Chondrocyte (in vitro differentiated cells): ENCODE data around the gene G6PC3. TPM values are rescaled to one million over a fixed set of nuclear protein-coding genes. Genes with fewer than 3 reads are reported as not detected.

Experiments
- DNase-seq: peaks from one replicate; pipeline ENCODE4 v3.0.0; 2021; ENCODE audit warnings: mixed read lengths, low spot score
- H3K27ac Mint-ChIP-seq: one replicate; pipeline ENCODE4 v1.8.0; 2021; ENCODE audit warnings: mild to moderate bottlenecking, moderate library complexity, mixed read lengths; ENCODE audit not compliant: unreplicated experiment
- H3K27me3 Mint-ChIP-seq: 2 replicates; pipeline ENCODE4 v1.8.0; 2021; ENCODE audit warnings: low read depth, mixed read lengths
- H3K36me3 Mint-ChIP-seq: 2 replicates; pipeline ENCODE4 v1.8.0; 2021; ENCODE audit warnings: low read depth, mixed read lengths
- H3K4me1 Mint-ChIP-seq: 2 replicates; pipeline ENCODE4 v1.8.0; 2021; ENCODE audit warnings: low read depth, mild to moderate bottlenecking, mixed read lengths
- H3K4me3 Mint-ChIP-seq: one replicate; pipeline ENCODE4 v1.8.0; 2021; ENCODE audit warnings: mild to moderate bottlenecking, moderate library complexity, mixed read lengths; ENCODE audit not compliant: unreplicated experiment
- H3K9me3 Mint-ChIP-seq: 2 replicates; pipeline ENCODE4 v1.8.0; 2021; ENCODE audit warnings: low read depth, mixed read lengths
- CTCF ChIP-seq: fragments of 200-600 bp; sonication (generic); IDR thresholded peaks from 2 replicates; pipeline ENCODE4 v1.5.0; 2021; ENCODE audit warnings: antibody characterized with exemption, mild to moderate bottlenecking, moderate library complexity
- total RNA-seq: library from RNA; stranded (reverse); gene quantifications from 3 replicates; pipeline ENCODE4 v1.2.1, GENCODE V29; 2021

G6PC3 gene
- total RNA-seq, 1 donor from 2014 or later = 59.2 TPM

- H3K27me3 Mint-ChIP-seq = no peaks in the 10 kb centered on the region
- H3K4me3 Mint-ChIP-seq = no peak overlapping the region
- no peak overlapping the region for H3K27ac Mint-ChIP-seq
- peaks cover 23% of the 10 kb centered on the region for H3K4me1 Mint-ChIP-seq
- no peak for DNase-seq
- TF ChIP-seq CTCF = no peak
- peaks cover 3% of the 10 kb centered on the region for H3K36me3 Mint-ChIP-seq
- H3K9me3 Mint-ChIP-seq = no peaks in the 10 kb centered on the region
These were observed 50.5 kb downstream of the G6PC3 start for GRCh38 chr17:44120851-44121605.

GRCh38 chr17:44121997-44122815 is 51.7 kb downstream of the G6PC3 start:
- no peaks in the 10 kb centered on the region for H3K27me3 Mint-ChIP-seq
- H3K27ac Mint-ChIP-seq = no peak overlapping the region
- peaks cover 23% of the 10 kb centered on the region for H3K4me1 Mint-ChIP-seq
- H3K36me3 Mint-ChIP-seq = no peaks in the 10 kb centered on the region
- TF ChIP-seq CTCF = no peak
- H3K4me3 Mint-ChIP-seq = peak overlapping the region; percentile 88
- H3K9me3 Mint-ChIP-seq = no peaks in the 10 kb centered on the region
- DNase-seq = no peak

GRCh38 chr17:44122816-44123355 is 52.4 kb downstream of the G6PC3 start:
- Mint-ChIP-seq H3K36me3 (no peaks in the 10 kb centered on the region), H3K27ac (no peak overlapping the region), H3K27me3 (no peaks in the 10 kb centered on the region), H3K4me3 (peak overlapping the region; percentile 88), H3K4me1 (peaks cover 23% of the 10 kb centered on the region), H3K9me3 (no peaks in the 10 kb centered on the region)
- DNase-seq = no peak
- TF ChIP-seq CTCF = no peak

- Mint-ChIP-seq H3K4me1 (peaks cover 23% of the 10 kb centered on the region), H3K36me3 (no peaks in the 10 kb centered on the region), H3K9me3 (no peaks in the 10 kb centered on the region), H3K27me3 (no peaks in the 10 kb centered on the region), H3K27ac (peak within 1 kb of the TSS; percentile 99), H3K4me3 (peak within 1 kb of the TSS; percentile 88)
- peak; percentile 82 for TF ChIP-seq CTCF
- DNase-seq = peak; percentile 97
These were observed 53.0 kb downstream of the G6PC3 start, which contains the start of gene HDAC5 for GRCh38 chr17:44123356-44124117. Gene HDAC5 (minus strand): TSS chr17:44123641. CDS start chr17:44117515, 6,126 bp downstream.

- Mint-ChIP-seq H3K27ac (peak overlapping the region; percentile 99), H3K9me3 (no peaks in the 10 kb centered on the region), H3K27me3 (no peaks in the 10 kb centered on the region), H3K4me3 (peak overlapping the region; percentile 88), H3K36me3 (no peaks in the 10 kb centered on the region), H3K4me1 (peaks cover 23% of the 10 kb centered on the region)
- DNase-seq = no peak
- peak; percentile 46 for TF ChIP-seq CTCF
These were observed 53.5 kb downstream of the G6PC3 start for GRCh38 chr17:44124118-44124438.
